Choroid plexus epithelial cell (primary cell): ENCODE results near the gene MAN2B2.

Experiments used
- DNase-seq: peaks from one replicate; pipeline ENCODE4 v3.0.0-alpha.2; 2010; ENCODE audit warnings: low read depth
- H3K4me3 ChIP-seq: 2 replicates; pipeline ENCODE4 v1.5.1; 2011; ENCODE audit warnings: low read depth, mild to moderate bottlenecking, control low read depth, low read length, moderate library complexity
- CTCF ChIP-seq: conservative IDR thresholded peaks from 2 replicates; pipeline ENCODE4 v1.5.1; 2011; ENCODE audit warnings: low read depth, mild to moderate bottlenecking, control low read depth, inconsistent platforms, low read length, moderate library complexity

The MAN2B2 gene

GRCh38 chr4:6659897-6660296 lies 84.9 kb downstream of the MAN2B2 start:
- no peak overlapping the region for H3K4me3 ChIP-seq
- TF ChIP-seq CTCF, result no peak
- DNase-seq, result no peak

GRCh38 chr4:6660430-6660829 lies 85.4 kb downstream of the MAN2B2 start:
- no peak for DNase-seq
- H3K4me3 ChIP-seq, result no peak overlapping the region
- no peak for TF ChIP-seq CTCF

- no peak for TF ChIP-seq CTCF
- H3K4me3 ChIP-seq, result no peak overlapping the region
- no peak for DNase-seq
These were observed 87.6 kb downstream of the MAN2B2 start for GRCh38 chr4:6662591-6662990.

- H3K4me3 ChIP-seq, result no peak overlapping the region
- DNase-seq, result no peak
- TF ChIP-seq CTCF, result no peak
These were observed 88.8 kb downstream of the MAN2B2 start for GRCh38 chr4:6663596-6664393.

- no peak overlapping the region for H3K4me3 ChIP-seq
- no peak for TF ChIP-seq CTCF
- DNase-seq, result no peak
These were observed 90.3 kb downstream of the MAN2B2 start for GRCh38 chr4:6665320-6665654.

GRCh38 chr4:6668391-6668790 lies 93.4 kb downstream of the MAN2B2 start:
- no peak overlapping the region for H3K4me3 ChIP-seq
- no peak for TF ChIP-seq CTCF
- DNase-seq, result peak; percentile 52

GRCh38 chr4:6671648-6672047 lies 96.7 kb downstream of the MAN2B2 start:
- no peak for TF ChIP-seq CTCF
- no peak overlapping the region for H3K4me3 ChIP-seq
- no peak for DNase-seq
